SIG-M5 treated with dmso at 0.1 percent for 504 hours (cell line): Measurements from ENCODE around the gene HNRNPAB.

Experiments used
- DNase-seq: peaks from one replicate; lab custom pipeline; 2025; ENCODE audit not compliant: unreplicated experiment; lab: John Stamatoyannopoulos, UW

HNRNPAB gene

GRCh38 chr5:178211095-178212048, 7.0 kb downstream of the HNRNPAB start:
- DNase-seq, result no peak

DNA sequence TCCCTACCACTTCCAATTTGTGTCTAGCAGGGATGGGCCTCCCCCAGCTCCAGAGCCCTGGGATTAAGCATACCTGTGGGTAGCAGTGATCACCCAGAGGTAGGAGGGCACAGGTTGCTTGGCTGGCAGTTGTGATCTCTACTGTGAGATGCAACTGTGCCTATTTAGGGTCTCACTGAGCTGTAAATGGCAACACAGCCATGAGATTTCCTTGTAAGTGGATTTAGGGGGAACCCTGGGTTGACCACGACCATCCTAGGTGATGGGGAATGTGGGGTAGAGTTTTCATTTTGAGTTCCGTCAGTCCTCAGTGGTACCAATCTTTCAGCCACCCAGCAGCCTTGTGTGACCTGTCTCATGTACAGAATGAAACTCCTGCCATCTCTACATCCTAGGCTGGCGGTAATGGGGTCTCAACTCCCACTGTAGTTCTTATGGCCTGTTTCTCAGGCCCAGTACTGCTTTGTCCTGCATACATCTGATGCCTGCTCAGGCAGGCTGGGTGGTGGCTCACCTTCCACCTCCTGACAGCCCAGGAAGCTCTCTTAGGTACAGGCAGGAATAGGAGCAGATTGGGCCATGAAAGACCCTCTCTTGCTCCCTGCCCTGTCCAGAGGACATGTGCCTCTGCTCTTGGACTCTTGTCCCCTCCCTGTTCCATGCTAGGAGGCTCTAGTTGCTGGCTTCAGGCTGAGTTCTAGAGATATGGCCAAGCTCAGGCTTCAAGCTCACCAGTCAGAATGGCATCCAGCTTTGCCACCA, 8.1 kb downstream of the HNRNPAB start:
- no peak for DNase-seq

DNA sequence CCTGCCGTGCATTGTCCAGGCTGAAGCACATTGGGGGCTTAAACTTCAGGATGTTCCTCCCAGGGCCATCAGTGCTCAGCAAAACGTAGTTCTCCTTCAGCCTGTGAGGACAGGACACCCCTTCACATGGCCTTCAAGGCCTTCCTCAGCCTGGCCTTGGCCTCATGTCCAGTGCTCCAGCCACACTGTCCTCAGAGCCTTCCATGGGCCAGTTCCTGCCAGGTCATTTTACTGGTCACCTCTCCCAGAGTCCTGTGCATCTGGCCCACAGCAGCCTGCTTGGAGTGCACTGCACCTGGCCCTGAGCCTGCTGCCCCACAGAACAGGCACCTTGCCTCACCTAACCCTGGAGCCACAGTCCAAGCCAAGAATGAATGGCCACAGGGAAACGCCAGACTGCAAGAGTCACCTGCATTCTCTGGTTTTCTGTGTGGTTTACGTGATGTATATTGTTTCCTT, 8.7 kb downstream of the HNRNPAB start:
- DNase-seq, result no peak

DNA sequence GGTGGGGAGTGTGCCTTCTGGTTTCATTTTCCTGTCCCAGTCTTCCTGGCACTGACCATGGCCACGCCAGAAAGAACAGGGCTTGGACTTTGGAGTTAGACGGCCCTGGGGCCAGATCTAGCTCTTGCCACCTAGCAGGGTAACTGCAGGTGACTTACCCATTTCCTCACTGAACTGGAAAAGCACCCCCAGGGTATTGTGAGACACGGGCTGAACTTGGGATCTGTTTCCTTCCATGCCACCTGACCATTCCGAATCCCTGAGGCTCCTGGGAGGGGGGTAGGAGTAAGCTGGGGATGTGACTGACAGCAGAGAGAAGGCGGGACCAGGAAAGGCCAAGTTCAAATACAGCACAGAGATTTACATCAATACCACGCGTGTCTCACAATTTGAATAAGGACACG, 9.4 kb downstream of the HNRNPAB start:
- no peak for DNase-seq

DNA sequence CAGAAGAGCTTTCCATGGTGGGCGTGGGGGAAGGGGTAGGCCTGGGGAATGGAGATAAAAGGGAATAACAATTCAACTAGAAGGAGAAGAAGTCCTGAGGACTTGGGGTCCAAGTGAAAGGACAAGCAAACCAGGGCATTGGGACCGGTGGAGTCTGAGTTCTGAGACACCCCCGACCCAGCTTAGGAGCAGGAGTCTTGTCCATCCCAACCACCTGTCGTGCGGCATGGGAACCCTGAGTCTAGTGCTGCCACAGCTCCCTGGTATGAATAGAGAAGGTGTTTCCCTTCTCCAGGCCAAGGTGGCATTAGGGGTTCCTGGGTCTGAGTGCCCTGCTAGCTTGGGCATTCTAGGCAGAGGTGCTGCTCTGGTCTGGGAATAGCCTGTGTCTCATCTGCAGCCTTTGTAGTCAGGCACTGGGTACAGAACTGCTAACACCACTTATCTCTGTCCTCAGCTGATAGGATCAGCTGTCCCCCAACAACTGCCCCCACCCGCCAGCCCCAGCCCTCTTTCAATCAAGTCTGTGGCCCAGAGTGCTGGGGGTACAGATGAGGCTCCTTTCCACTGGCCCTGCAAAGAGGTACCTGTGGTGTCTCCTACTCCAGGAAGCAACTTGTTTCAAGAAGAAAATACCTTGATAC, 9.9 kb downstream of the HNRNPAB start:
- no peak for DNase-seq

DNA sequence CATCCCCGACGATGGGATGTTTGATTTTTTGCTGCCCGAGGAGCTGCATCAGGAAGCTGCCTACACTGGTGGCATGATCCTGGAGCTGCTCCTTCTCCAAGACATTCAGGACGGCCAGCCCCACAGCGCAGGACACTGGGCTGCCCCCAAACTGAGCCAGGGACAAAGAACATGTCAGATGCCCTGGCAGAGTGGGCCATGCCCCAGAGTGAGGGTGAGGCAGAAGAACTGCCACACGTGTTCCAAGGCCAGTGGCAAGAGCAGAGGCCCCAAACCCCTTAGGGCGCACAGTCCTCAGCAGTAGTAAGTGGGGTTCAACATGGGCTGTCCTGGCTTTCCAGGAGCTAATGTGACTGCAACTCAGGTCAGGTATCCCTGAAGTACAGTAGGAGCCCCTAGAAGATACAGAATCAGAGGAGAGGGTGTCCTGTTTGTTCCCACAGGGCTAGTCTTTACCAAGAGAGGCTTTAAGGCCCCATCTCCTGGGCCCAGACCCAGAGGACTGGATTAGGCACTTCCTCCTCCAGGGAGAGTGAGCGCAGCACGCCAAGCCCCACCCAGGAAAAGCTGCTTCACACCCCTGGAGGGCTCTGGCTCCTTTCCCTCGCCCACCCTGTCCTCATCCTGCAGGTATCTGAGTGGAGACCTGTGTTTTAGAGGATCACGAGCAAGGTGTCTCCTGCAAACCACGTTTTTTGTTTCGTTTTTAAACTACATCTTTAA, 11.1 kb downstream of the HNRNPAB start:
- no peak for DNase-seq

GRCh38 chr5:178216088-178216534, 11.8 kb downstream of the HNRNPAB start:
- peak; percentile 36 for DNase-seq

GRCh38 chr5:178216779-178217178, 12.4 kb downstream of the HNRNPAB start:
- DNase-seq, result no peak

- no peak for DNase-seq
Observed at GRCh38 chr5:178218237-178218776, 14.0 kb downstream of the HNRNPAB start.

GRCh38 chr5:178218827-178219226, 14.5 kb downstream of the HNRNPAB start:
- no peak for DNase-seq

GRCh38 chr5:178221282-178221681, 16.9 kb downstream of the HNRNPAB start:
- DNase-seq, result peak; percentile 42

DNA sequence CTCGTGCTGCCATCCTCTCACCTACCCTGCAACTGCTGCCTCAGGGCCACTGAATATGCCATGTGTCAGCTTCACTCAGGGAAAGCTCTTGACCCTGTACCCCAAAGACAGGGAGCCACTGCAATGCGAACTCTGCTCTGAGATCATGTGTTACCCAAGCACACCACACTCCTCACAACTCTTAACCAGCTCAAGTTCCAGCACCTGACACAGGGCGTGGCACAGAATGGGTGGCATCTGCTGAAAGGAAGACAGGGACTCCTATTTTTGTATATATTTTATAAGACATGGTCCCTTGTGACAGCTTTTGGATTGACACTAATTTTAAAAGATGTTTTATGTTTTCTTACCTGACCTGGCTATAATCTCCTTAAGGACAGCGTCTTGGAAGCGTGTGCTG, 17.5 kb downstream of the HNRNPAB start:
- no peak for DNase-seq

- DNase-seq, result no peak
Observed at GRCh38 chr5:178222292-178222691, 18.0 kb downstream of the HNRNPAB start.

GRCh38 chr5:178223196-178223773, 19.0 kb downstream of the HNRNPAB start:
- no peak for DNase-seq

DNA sequence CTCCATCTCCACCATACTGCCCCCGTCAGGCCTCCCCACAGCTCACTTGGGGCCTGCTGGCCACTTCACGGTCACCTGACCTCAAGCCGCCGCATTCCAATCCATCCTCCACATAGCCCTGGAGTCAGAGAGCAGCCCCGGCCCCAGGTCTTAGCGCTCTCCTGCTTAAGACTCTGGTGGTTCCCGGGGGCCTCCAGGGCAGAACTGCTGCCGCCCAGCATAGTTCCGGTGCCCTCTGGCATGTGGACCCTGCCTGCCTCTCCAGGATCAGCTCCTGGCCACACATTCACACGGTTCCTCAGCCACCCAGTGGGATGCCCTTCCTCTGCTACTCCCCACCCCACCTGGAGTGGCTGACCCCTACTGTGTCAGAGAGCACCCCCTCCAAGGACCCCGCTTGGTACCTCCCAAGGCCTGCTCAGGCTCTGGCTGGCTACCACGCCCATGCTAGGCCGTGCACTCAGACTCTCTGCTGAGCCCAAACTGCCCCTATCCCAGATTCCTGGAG, 19.5 kb downstream of the HNRNPAB start:
- no peak for DNase-seq

GRCh38 chr5:178224403-178224802, 20.1 kb downstream of the HNRNPAB start:
- no peak for DNase-seq

DNA sequence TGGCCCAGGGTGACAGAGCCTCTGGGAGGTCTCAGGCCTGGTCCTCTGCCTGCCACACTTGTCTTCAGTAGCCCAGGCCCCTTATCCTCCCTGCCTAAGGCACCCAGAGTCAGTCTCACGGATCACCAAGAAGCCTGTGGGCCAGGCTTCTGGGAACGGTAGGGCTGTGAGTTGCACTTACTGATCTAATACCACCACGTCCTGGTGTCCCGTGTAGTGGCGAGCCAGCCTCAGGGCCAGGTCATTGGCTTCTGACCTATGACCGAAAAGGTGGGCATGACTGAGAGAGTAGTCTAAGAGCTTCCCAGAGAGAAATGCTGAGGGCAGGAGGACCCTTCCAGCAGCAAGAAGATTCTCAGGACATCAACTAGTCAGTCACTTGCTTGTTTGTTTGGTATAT, 20.8 kb downstream of the HNRNPAB start:
- DNase-seq, result no peak

DNA sequence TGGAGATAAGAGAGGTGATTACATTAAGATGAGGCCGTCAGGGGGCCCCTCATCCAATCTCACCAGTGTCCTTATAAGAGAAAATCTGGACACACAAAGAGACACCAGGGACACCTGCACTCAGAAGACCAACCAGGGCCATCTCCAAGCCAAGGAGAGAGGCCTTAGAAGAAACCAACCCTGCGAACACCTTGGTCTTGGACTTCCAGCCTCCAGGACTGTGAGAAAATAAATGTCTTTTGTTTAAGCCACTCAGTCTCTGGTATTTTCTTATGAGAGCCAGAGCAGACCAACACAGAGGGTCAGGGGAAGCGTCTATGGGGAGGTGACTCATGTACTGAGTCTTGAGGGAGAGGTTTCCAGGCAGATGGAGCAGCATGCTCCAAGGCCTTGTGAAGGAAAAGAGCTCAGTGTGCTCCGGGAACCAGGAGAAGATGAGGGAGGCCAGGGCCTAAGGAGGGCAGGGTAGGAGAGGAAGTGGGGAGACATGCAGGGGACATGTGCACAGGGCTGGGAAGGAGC, 22.9 kb downstream of the HNRNPAB start:
- no peak for DNase-seq

DNA sequence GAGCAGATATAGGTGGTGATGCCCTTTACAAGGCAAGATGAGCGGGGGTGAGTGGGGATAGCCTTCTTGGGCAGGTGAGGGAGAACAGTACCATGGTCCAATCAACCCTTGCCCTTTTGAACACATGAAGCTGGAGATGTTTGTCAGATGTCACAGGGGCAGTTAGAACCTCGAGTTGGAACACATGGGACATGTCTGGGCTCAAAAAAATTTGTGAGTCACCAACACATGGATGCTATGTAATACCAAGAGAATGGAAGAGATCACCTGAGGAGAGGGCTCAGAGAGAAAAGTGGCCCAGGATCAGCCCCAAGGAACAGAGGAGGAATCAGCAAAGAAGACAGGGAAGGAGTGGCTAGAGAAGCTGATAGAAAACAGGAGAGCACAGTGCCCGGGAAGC, 23.6 kb downstream of the HNRNPAB start:
- no peak for DNase-seq

- DNase-seq, result no peak
Observed at GRCh38 chr5:178228609-178229008, 24.3 kb downstream of the HNRNPAB start.
